Astrocyte (in vitro differentiated cells and primary cell): Measurements from ENCODE around the gene SNCB. TPM values are rescaled to one million over a fixed set of nuclear protein-coding genes. Genes with fewer than 3 reads are reported as not detected.
A peak's percentile ranks its signal among the peaks of the same experiment; 100 is the strongest.

Experiments used
- DNase-seq: peaks from one replicate; pipeline ENCODE4 v3.0.0-alpha.2; 2010; ENCODE audit warnings: low read depth
- FAIRE-seq: peaks from 2 replicates; lab custom pipeline; 2011; peaks lifted over from hg19 to GRCh38; lab: Jason Lieb, UNC
- H2AFZ ChIP-seq: 2 replicates; pipeline ENCODE4 v1.6.0; 2012; ENCODE audit warnings: low read depth, low read length, inconsistent platforms
- H3K27ac ChIP-seq: 2 replicates; pipeline ENCODE4 v1.5.1; 2011; ENCODE audit warnings: low read depth, low read length, inconsistent platforms
- H3K27me3 ChIP-seq: 2 replicates; pipeline ENCODE4 v1.6.0; 2011; ENCODE audit warnings: low read length, inconsistent platforms; ENCODE audit not compliant: insufficient read depth
- H3K36me3 ChIP-seq: 2 replicates; pipeline ENCODE4 v1.5.1; 2011; ENCODE audit warnings: low read length, inconsistent platforms; ENCODE audit not compliant: insufficient read depth
- H3K4me1 ChIP-seq: 2 replicates; pipeline ENCODE4 v1.5.1; 2011; ENCODE audit warnings: low read length, inconsistent platforms; ENCODE audit not compliant: insufficient read depth
- H3K4me2 ChIP-seq: 2 replicates; pipeline ENCODE4 v1.6.0; 2012; ENCODE audit warnings: low read length, inconsistent platforms
- H3K4me3 ChIP-seq: 2 replicates; pipeline ENCODE4 v1.5.1; 2011; ENCODE audit warnings: low read depth, mild to moderate bottlenecking, low read length, inconsistent platforms; ENCODE audit not compliant: insufficient read depth
- H3K79me2 ChIP-seq: 2 replicates; pipeline ENCODE4 v1.6.0; 2012; ENCODE audit warnings: mild to moderate bottlenecking, low read length, inconsistent platforms; ENCODE audit not compliant: insufficient read depth
- H3K9ac ChIP-seq: 2 replicates; pipeline ENCODE4 v1.6.0; 2012; ENCODE audit warnings: mild to moderate bottlenecking, low read length, inconsistent platforms
- H3K9me3 ChIP-seq: 2 replicates; pipeline ENCODE4 v1.5.1; 2012; ENCODE audit warnings: low read depth, mild to moderate bottlenecking, low read length, inconsistent platforms; ENCODE audit not compliant: insufficient read depth
- H4K20me1 ChIP-seq: 2 replicates; pipeline ENCODE4 v1.6.0; 2012; ENCODE audit warnings: low read length, inconsistent platforms; ENCODE audit not compliant: insufficient read depth
- H3K27ac Mint-ChIP-seq: one replicate; pipeline ENCODE4 v1.8.0; 2021; ENCODE audit warnings: mild to moderate bottlenecking, mixed read lengths; ENCODE audit not compliant: unreplicated experiment
- H3K27me3 Mint-ChIP-seq: one replicate; pipeline ENCODE4 v1.8.0; 2021; ENCODE audit warnings: low read depth, mixed read lengths; ENCODE audit not compliant: unreplicated experiment
- H3K36me3 Mint-ChIP-seq: one replicate; pipeline ENCODE4 v1.8.0; 2021; ENCODE audit warnings: low read depth, mixed read lengths; ENCODE audit not compliant: unreplicated experiment
- H3K4me1 Mint-ChIP-seq: one replicate; pipeline ENCODE4 v1.8.0; 2021; ENCODE audit warnings: low read depth, mixed read lengths; ENCODE audit not compliant: unreplicated experiment
- H3K4me3 Mint-ChIP-seq: one replicate; pipeline ENCODE4 v1.8.0; 2021; ENCODE audit warnings: mild to moderate bottlenecking, moderate library complexity, mixed read lengths; ENCODE audit not compliant: unreplicated experiment
- H3K9me3 Mint-ChIP-seq: one replicate; pipeline ENCODE4 v1.8.0; 2021; ENCODE audit warnings: mild to moderate bottlenecking, mixed read lengths; ENCODE audit not compliant: unreplicated experiment
- EZH2 ChIP-seq: IDR thresholded peaks from 2 replicates; pipeline ENCODE4 v1.6.1; 2012; ENCODE audit warnings: mild to moderate bottlenecking, low read length, inconsistent platforms; ENCODE audit not compliant: insufficient read depth
- microRNA-seq: library from miRNA; unstranded; fragments of <30 nt; microRNA quantifications from one replicate; pipeline ENCODE4 v1.2.0, GENCODE V29; 2020
- total RNA-seq: library from RNA; stranded (reverse); gene quantifications from 2 replicates; pipeline ENCODE4 v1.2.1, GENCODE V29; 2021
- TF ChIP-seq, protein P1 (sequence below): IDR thresholded peaks from 2 replicates; pipeline ENCODE4 v1.5.1; 2011; ENCODE audit warnings: low read depth, mild to moderate bottlenecking, inconsistent platforms, low read length, moderate library complexity; ENCODE audit not compliant: insufficient read depth

The SNCB gene
- total RNA-seq, 1 donor from 2014 or later, result 3.4 TPM

- no peaks in the 10 kb centered on the region for H4K20me1 ChIP-seq
- no peak for FAIRE-seq
- TF ChIP-seq, protein P1, sequence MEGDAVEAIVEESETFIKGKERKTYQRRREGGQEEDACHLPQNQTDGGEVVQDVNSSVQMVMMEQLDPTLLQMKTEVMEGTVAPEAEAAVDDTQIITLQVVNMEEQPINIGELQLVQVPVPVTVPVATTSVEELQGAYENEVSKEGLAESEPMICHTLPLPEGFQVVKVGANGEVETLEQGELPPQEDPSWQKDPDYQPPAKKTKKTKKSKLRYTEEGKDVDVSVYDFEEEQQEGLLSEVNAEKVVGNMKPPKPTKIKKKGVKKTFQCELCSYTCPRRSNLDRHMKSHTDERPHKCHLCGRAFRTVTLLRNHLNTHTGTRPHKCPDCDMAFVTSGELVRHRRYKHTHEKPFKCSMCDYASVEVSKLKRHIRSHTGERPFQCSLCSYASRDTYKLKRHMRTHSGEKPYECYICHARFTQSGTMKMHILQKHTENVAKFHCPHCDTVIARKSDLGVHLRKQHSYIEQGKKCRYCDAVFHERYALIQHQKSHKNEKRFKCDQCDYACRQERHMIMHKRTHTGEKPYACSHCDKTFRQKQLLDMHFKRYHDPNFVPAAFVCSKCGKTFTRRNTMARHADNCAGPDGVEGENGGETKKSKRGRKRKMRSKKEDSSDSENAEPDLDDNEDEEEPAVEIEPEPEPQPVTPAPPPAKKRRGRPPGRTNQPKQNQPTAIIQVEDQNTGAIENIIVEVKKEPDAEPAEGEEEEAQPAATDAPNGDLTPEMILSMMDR, result peak; percentile 67
- no peak for TF ChIP-seq EZH2
- no peak overlapping the region for H3K27ac Mint-ChIP-seq
- H3K36me3 ChIP-seq, result no peaks in the 10 kb centered on the region
- no peak overlapping the region for H3K4me3 ChIP-seq
- no peaks in the 10 kb centered on the region for H3K4me1 ChIP-seq
- H3K4me2 ChIP-seq, result no peak overlapping the region
- no peaks in the 10 kb centered on the region for H3K9me3 Mint-ChIP-seq
- H3K4me3 Mint-ChIP-seq, result no peak overlapping the region
- H3K79me2 ChIP-seq, result no peaks in the 10 kb centered on the region
- H3K27me3 Mint-ChIP-seq, result peaks cover 38% of the 10 kb centered on the region
- no peak for DNase-seq
- no peaks in the 10 kb centered on the region for H3K36me3 Mint-ChIP-seq
- no peak overlapping the region for H3K27ac ChIP-seq
- no peak overlapping the region for H2AFZ ChIP-seq
- H3K9me3 ChIP-seq, result no peaks in the 10 kb centered on the region
- no peaks in the 10 kb centered on the region for H3K4me1 Mint-ChIP-seq
- H3K27me3 ChIP-seq, result peaks cover 5% of the 10 kb centered on the region
- H3K9ac ChIP-seq, result no peak overlapping the region
Measured at GRCh38 chr5:176573564-176574296, 56.6 kb downstream of the SNCB start.

Small RNAs within 50 kb of the gene (microRNA-seq; reads per million reads assigned to microRNA genes)
- not detected for gene MIR4281

Other genes with a start within 250 kb of the SNCB start
- 39.3 and 46.3 TPM in 2 replicates for gene NOP16, start 241.9 kb downstream of the SNCB start, total RNA-seq
- gene HIGD2A, start 241.8 kb downstream of the SNCB start, total RNA-seq, result 103 and 108 TPM in 2 replicates
- 89.2 and 117 TPM in 2 replicates for gene CLTB, start 214.0 kb downstream of the SNCB start, total RNA-seq
- 56.2 and 58.5 TPM in 2 replicates for gene FAF2, start 182.1 kb downstream of the SNCB start, total RNA-seq
- gene RNF44, start 93.1 kb downstream of the SNCB start, total RNA-seq, result 47.8 and 59.8 TPM in 2 replicates
- 0.43 and 0.50 TPM in 2 replicates for gene CDHR2, start 81.2 kb downstream of the SNCB start, total RNA-seq
- 6.8 and 8.2 TPM in 2 replicates for gene GPRIN1, start 20.4 kb downstream of the SNCB start, total RNA-seq
- gene EIF4E1B, start 141 bp upstream of the SNCB start, total RNA-seq, result not detected in 2 replicates
- 56.5 and 57.2 TPM in 2 replicates for gene TSPAN17, start 16.9 kb upstream of the SNCB start, total RNA-seq
- 0.67 and 0.70 TPM in 2 replicates for gene UNC5A, start 180.0 kb upstream of the SNCB start, total RNA-seq